ENCODE results near the gene ITPKA. TPM values are rescaled to one million over a fixed set of nuclear protein-coding genes. Genes with fewer than 3 reads are reported as not detected.

ITPKA gene
- total and polyA plus RNA-seq, 2 donors (not counting 1 experiment from before 2014, with no cell fraction given), result 0.22 TPM; not detected in 1

- Histone ChIP-seq H3K4me3 (ENCODE audit: control extremely low read depth in 1 of 5, extremely low read depth in 1 of 5, insufficient read depth in 1 of 5, low read depth in 2 of 5, low read length in 4 of 5) (peak overlapping the region in 4 of 5 experiments; percentile 31 to 62 (median 48)), H3K4me2 (replicated peaks; ENCODE audit: low read depth, low read length, poor library complexity, severe bottlenecking) (peak overlapping the region; percentile 95), H4K20me1 (ENCODE audit: control insufficient read depth, insufficient read depth, low read length, poor library complexity, severe bottlenecking) (peaks cover 6% of the 10 kb centered on the region), H2AFZ (ENCODE audit: insufficient read depth, low read depth, low read length, poor library complexity, severe bottlenecking) (peak overlapping the region; percentile 81), H3K79me2 (ENCODE audit: control insufficient read depth, insufficient read depth, low read length) (no peaks in the 10 kb centered on the region), H3K27ac (ENCODE audit: low read length in 2 of 2) (no peak overlapping the region), H3K9ac (ENCODE audit: low read length) (peak overlapping the region; percentile 61), H3K27me3 (replicated peaks in 1 of 4; ENCODE audit: control extremely low read depth in 1 of 4, control insufficient read depth in 3 of 4, insufficient read depth in 4 of 4, low read length in 3 of 4) (peaks cover 0 to 66% (median 36%) of the 10 kb centered on the region in 4 experiments), H3K36me3 (replicated peaks in 1 of 2; ENCODE audit: control extremely low read depth in 1 of 2, control insufficient read depth in 1 of 2, extremely low read depth in 1 of 2, insufficient read depth in 2 of 2, low read length in 1 of 2) (no peaks in the 10 kb centered on the region), H3K9me3 (ENCODE audit: control extremely low read depth in 1 of 3, control insufficient read depth in 2 of 3, insufficient read depth in 1 of 3, low read length in 2 of 3) (peaks cover 0 to 5% (median 0%) of the 10 kb centered on the region in 3 donors), H3K4me1 (ENCODE audit: control insufficient read depth in 2 of 2, insufficient read depth in 2 of 2, low read length in 2 of 2) (peaks cover 35 to 43% of the 10 kb centered on the region in 2 donors)
- ChIA-PET CTCF (interaction anchor here (0.6 to 2.4 kb wide), 3 partner anchors 8 to 37 kb away, joined by 3 to 8 read pairs (median 3); partner anchors contain the start of gene LTK), POLR2A (no interaction called here)
- TF ChIP-seq EZH2 (IDR thresholded peaks at IDR 0.05; ENCODE audit: borderline replicate concordance, insufficient read depth, low read depth, low read length, poor library complexity, severe bottlenecking) (no peak), CTCF (IDR thresholded peaks at IDR 0.05) (no peak)
- peaks cover 38% of the 10 kb centered on the region for H3K4me1 Mint-ChIP-seq
- intact Hi-C loops (cut with micrococcal nuclease), result loop anchor here (5.0 kb wide), 1 partner anchor 56 kb away; the partner anchor contains the start of gene TYRO3
- peak overlapping the region; percentile 87 for H3K4me3 Mint-ChIP-seq
- peaks cover 43% of the 10 kb centered on the region for H3K27me3 Mint-ChIP-seq
- ATAC-seq (ENCODE audit: low read depth) (peak; percentile 42), DNase-seq (peak; percentile 57)
- whole genome bisulfite sequencing (ENCODE audit: insufficient coverage), result 3% methylated on average over 54 of the region's 56 CpGs
- H3K9me3 Mint-ChIP-seq (ENCODE audit: insufficient read depth), result no peaks in the 10 kb centered on the region
- peak overlapping the region; percentile 43 for H3K27ac Mint-ChIP-seq
Observed at GRCh38 chr15:41501191-41501917, 7.7 kb downstream of the ITPKA start.

Measured in B cell (primary cell).